ENCODE measurements around the gene SMARCC2. TPM values are rescaled to one million over a fixed set of nuclear protein-coding genes. Genes with fewer than 3 reads are reported as not detected.

Gene SMARCC2
- total RNA-seq, 1 donor from 2014 or later = 207 TPM

GRCh38 chr12:56212361-56212760 lies 23.1 kb upstream of the SMARCC2 start:
- Mint-ChIP-seq H3K36me3 (ENCODE audit: insufficient read depth) (peaks cover 23% of the 10 kb centered on the region), H3K4me3 (ENCODE audit: low read depth) (no peak overlapping the region), H3K27me3 (no peaks in the 10 kb centered on the region)

GRCh38 chr12:56208006-56208405 lies 18.7 kb upstream of the SMARCC2 start:
- no peak for TF ChIP-seq CTCF (IDR thresholded peaks at IDR 0.05; ENCODE audit: unreplicated experiment)
- no peaks in the 10 kb centered on the region for H3K27me3 Mint-ChIP-seq
- peaks cover 17% of the 10 kb centered on the region for H3K36me3 Mint-ChIP-seq (ENCODE audit: insufficient read depth)
- no peak overlapping the region for H3K4me3 Mint-ChIP-seq (ENCODE audit: low read depth)
- H3K9me3 Mint-ChIP-seq (ENCODE audit: low read depth) = no peaks in the 10 kb centered on the region
- H3K4me1 Mint-ChIP-seq (ENCODE audit: low read depth) = no peaks in the 10 kb centered on the region
- peak overlapping the region; percentile 7 for H3K27ac Mint-ChIP-seq
- DNase-seq (ENCODE audit: low spot score, unreplicated experiment) = no peak

More at GRCh38 chr12:56212361-56212760, 23.1 kb upstream of the SMARCC2 start:
- Mint-ChIP-seq H3K4me1 (ENCODE audit: low read depth) (no peaks in the 10 kb centered on the region), H3K9me3 (ENCODE audit: low read depth) (no peaks in the 10 kb centered on the region), H3K27ac (no peak overlapping the region)
- no peak for TF ChIP-seq CTCF (IDR thresholded peaks at IDR 0.05; ENCODE audit: unreplicated experiment)
- no peak for DNase-seq (ENCODE audit: low spot score, unreplicated experiment)

- no peak overlapping the region for H3K27ac Mint-ChIP-seq
- TF ChIP-seq CTCF (IDR thresholded peaks at IDR 0.05; ENCODE audit: unreplicated experiment) = peak; percentile 55
- DNase-seq (ENCODE audit: low spot score, unreplicated experiment) = no peak
- no peaks in the 10 kb centered on the region for H3K27me3 Mint-ChIP-seq
- H3K4me1 Mint-ChIP-seq (ENCODE audit: low read depth) = peaks cover 1% of the 10 kb centered on the region
- H3K36me3 Mint-ChIP-seq (ENCODE audit: insufficient read depth) = peaks cover 14% of the 10 kb centered on the region
- no peak overlapping the region for H3K4me3 Mint-ChIP-seq (ENCODE audit: low read depth)
- no peaks in the 10 kb centered on the region for H3K9me3 Mint-ChIP-seq (ENCODE audit: low read depth)
Measured at GRCh38 chr12:56206452-56207166, 17.3 kb upstream of the SMARCC2 start.

- H3K27ac Mint-ChIP-seq = no peak overlapping the region
- no peaks in the 10 kb centered on the region for H3K9me3 Mint-ChIP-seq (ENCODE audit: low read depth)
- H3K4me1 Mint-ChIP-seq (ENCODE audit: low read depth) = peaks cover 1% of the 10 kb centered on the region
- H3K4me3 Mint-ChIP-seq (ENCODE audit: low read depth) = no peak overlapping the region
- no peaks in the 10 kb centered on the region for H3K27me3 Mint-ChIP-seq
- no peak for DNase-seq (ENCODE audit: low spot score, unreplicated experiment)
- peak; percentile 14 for TF ChIP-seq CTCF (IDR thresholded peaks at IDR 0.05; ENCODE audit: unreplicated experiment)
- H3K36me3 Mint-ChIP-seq (ENCODE audit: insufficient read depth) = peaks cover 13% of the 10 kb centered on the region
Measured at GRCh38 chr12:56205445-56205844, 16.2 kb upstream of the SMARCC2 start.

- peaks cover 1% of the 10 kb centered on the region for H3K4me1 Mint-ChIP-seq (ENCODE audit: low read depth)
- H3K9me3 Mint-ChIP-seq (ENCODE audit: low read depth) = no peaks in the 10 kb centered on the region
- no peak for TF ChIP-seq CTCF (IDR thresholded peaks at IDR 0.05; ENCODE audit: unreplicated experiment)
- H3K27me3 Mint-ChIP-seq = no peaks in the 10 kb centered on the region
- peaks cover 10% of the 10 kb centered on the region for H3K36me3 Mint-ChIP-seq (ENCODE audit: insufficient read depth)
- DNase-seq (ENCODE audit: low spot score, unreplicated experiment) = no peak
- no peak overlapping the region for H3K27ac Mint-ChIP-seq
- H3K4me3 Mint-ChIP-seq (ENCODE audit: low read depth) = no peak overlapping the region
Measured at GRCh38 chr12:56204275-56204674, 15.0 kb upstream of the SMARCC2 start.
